ENCODE data around the gene RERE.

RERE gene

GRCh38 chr1:8664887-8665286 is 152.6 kb downstream of the RERE start:
- DNase-seq (ENCODE audit: low spot score): no peak

- peak; percentile 62 for DNase-seq (ENCODE audit: low spot score)
These were observed 153.5 kb downstream of the RERE start for GRCh38 chr1:8663915-8664329.

- DNase-seq (ENCODE audit: low spot score): no peak
These were observed 154.2 kb downstream of the RERE start for GRCh38 chr1:8663090-8663802.

GRCh38 chr1:8662380-8663072 is 154.9 kb downstream of the RERE start:
- no peak for DNase-seq (ENCODE audit: low spot score)

GRCh38 chr1:8661185-8662110 is 156.0 kb downstream of the RERE start:
- DNase-seq (ENCODE audit: low spot score): no peak

GRCh38 chr1:8660411-8660828 is 157.0 kb downstream of the RERE start:
- DNase-seq (ENCODE audit: low spot score): no peak

- DNase-seq (ENCODE audit: low spot score): no peak
These were observed 157.8 kb downstream of the RERE start for GRCh38 chr1:8659593-8659992.

GRCh38 chr1:8653878-8654277 is 163.6 kb downstream of the RERE start:
- no peak for DNase-seq (ENCODE audit: low spot score)

GRCh38 chr1:8652467-8653046 is 164.9 kb downstream of the RERE start:
- no peak for DNase-seq (ENCODE audit: low spot score)

- DNase-seq (ENCODE audit: low spot score): no peak
These were observed 165.5 kb downstream of the RERE start for GRCh38 chr1:8651962-8652361.

- DNase-seq (ENCODE audit: low spot score): no peak
These were observed 166.1 kb downstream of the RERE start for GRCh38 chr1:8651236-8651890.

GRCh38 chr1:8649875-8650274 is 167.6 kb downstream of the RERE start:
- no peak for DNase-seq (ENCODE audit: low spot score)

- no peak for DNase-seq (ENCODE audit: low spot score)
These were observed 168.4 kb downstream of the RERE start for GRCh38 chr1:8649027-8649426.

- DNase-seq (ENCODE audit: low spot score): no peak
These were observed 170.4 kb downstream of the RERE start for GRCh38 chr1:8646996-8647395.

- DNase-seq (ENCODE audit: low spot score): no peak
These were observed 171.3 kb downstream of the RERE start for GRCh38 chr1:8646189-8646588.

GRCh38 chr1:8643542-8644536 is 173.6 kb downstream of the RERE start:
- peak; percentile 58 for DNase-seq (ENCODE audit: low spot score)

GRCh38 chr1:8642114-8642513 is 175.3 kb downstream of the RERE start:
- no peak for DNase-seq (ENCODE audit: low spot score)

GRCh38 chr1:8641377-8641997 is 176.0 kb downstream of the RERE start:
- no peak for DNase-seq (ENCODE audit: low spot score)

GRCh38 chr1:8640950-8641349 is 176.5 kb downstream of the RERE start:
- DNase-seq (ENCODE audit: low spot score): no peak

GRCh38 chr1:8639148-8639547 is 178.3 kb downstream of the RERE start:
- DNase-seq (ENCODE audit: low spot score): no peak

Data from germinal center (tissue), 1 donor.